Skeletal muscle cell (primary cell): ENCODE data around the gene ANXA11.
"Not testable (repeated sequence)": the region's sequence is repeated elsewhere in the genome, so short reads cannot be mapped to it uniquely, and the experiment has no call there.

ENCODE experiments used
- DNase-seq: peaks from one replicate; pipeline ENCODE4 v3.0.0-alpha.2; 2010; ENCODE audit warnings: low read depth
- H3K4me3 ChIP-seq: 2 replicates; pipeline ENCODE4 v1.5.1; 2011; ENCODE audit warnings: low read depth, mild to moderate bottlenecking, control low read depth, low read length, moderate library complexity

The ANXA11 gene

DNA sequence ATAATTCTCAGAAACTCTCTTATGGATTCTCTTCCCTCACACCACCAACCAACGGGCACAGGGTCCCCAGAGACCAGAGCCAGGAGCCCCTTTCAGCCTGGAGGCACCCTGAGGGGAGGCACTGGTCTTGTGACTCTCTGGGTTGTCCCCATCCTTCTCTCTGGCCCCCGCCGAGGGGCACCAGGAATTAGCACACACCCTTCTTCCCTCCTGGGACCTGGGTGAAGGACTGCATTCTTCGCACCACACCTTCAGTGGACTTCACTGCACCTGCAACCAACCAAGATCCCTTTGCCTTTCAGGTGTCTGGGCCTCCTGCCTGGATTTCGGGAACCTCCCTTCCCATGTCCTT, 50.7 kb downstream of the ANXA11 start:
- DNase-seq, result no peak
- no peak overlapping the region for H3K4me3 ChIP-seq

GRCh38 chr10:80153460-80153859, 51.9 kb downstream of the ANXA11 start:
- no peak for DNase-seq
- no peak overlapping the region for H3K4me3 ChIP-seq

- no peak overlapping the region for H3K4me3 ChIP-seq
- DNase-seq, result no peak
Measured at GRCh38 chr10:80152820-80153219, 52.5 kb downstream of the ANXA11 start.

- DNase-seq, result no peak
- no peak overlapping the region for H3K4me3 ChIP-seq
Measured at GRCh38 chr10:80150172-80150571, 55.2 kb downstream of the ANXA11 start.

- no peak overlapping the region for H3K4me3 ChIP-seq
- no peak for DNase-seq
Measured at GRCh38 chr10:80149123-80149522, 56.2 kb downstream of the ANXA11 start.

GRCh38 chr10:80148166-80148805, 57.1 kb downstream of the ANXA11 start:
- no peak for DNase-seq

DNA sequence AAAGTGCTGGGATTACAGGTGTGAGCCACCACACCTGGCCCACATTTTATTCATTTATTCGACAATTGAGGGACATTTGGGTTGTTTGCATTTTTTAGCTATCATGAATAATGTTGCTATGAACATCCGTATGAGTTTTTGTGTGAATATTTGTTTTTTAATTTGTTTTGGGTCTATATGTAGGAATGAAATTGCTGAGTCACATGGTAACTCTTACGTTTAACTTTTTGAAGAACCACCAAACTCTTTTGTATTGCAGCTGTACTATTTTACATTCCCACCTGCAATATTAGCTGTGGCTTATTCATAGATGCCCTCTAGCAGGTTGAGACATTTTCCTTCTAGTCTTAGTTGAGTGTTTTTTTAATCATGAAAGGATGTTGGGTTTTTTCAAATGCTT, 58.4 kb downstream of the ANXA11 start:
- H3K4me3 ChIP-seq, result no peak overlapping the region
- no peak for DNase-seq

More at GRCh38 chr10:80148166-80148805, 57.1 kb downstream of the ANXA11 start:
- H3K4me3 ChIP-seq, result no peak overlapping the region

- DNase-seq, H3K4me3 ChIP-seq: not testable (repeated sequence)
Measured at GRCh38 chr10:80145406-80146308, 59.7 kb downstream of the ANXA11 start.

- DNase-seq, result no peak
- no peak overlapping the region for H3K4me3 ChIP-seq
Measured at GRCh38 chr10:80144696-80145131, 60.6 kb downstream of the ANXA11 start.

DNA sequence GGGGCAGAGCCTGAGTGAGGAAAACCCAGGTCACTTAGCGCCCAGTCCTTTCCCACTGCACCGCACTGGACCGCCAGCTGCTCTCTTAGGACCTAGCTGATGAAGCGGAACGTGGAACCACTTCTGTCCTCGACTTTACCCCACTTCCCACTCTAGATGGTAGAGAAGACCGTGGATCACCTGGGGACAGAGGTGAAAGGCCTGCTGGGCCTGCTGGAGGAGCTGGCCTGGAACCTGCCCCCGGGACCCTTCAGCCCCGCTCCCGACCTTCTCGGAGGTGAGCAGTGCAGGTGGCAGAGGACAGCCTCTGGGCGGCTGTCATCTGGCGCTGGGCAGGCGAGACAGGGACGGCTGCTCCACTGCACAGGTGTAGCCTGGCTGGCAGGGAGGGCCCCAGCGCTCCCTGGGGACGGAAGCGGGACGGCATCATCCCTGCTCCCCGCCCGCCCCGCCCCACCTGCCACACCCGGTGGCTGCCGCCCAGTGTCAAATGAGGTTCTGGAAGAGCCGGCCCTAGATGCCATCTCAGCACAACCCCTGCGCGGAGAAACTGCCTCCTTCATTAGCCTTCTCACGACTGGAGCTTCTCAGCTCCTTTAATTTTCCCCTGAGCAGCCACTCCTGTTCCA, 61.2 kb downstream of the ANXA11 start:
- DNase-seq, result no peak
- no peak overlapping the region for H3K4me3 ChIP-seq

- no peak for DNase-seq
- no peak overlapping the region for H3K4me3 ChIP-seq
Measured at GRCh38 chr10:80141696-80142460, 63.5 kb downstream of the ANXA11 start.

DNA sequence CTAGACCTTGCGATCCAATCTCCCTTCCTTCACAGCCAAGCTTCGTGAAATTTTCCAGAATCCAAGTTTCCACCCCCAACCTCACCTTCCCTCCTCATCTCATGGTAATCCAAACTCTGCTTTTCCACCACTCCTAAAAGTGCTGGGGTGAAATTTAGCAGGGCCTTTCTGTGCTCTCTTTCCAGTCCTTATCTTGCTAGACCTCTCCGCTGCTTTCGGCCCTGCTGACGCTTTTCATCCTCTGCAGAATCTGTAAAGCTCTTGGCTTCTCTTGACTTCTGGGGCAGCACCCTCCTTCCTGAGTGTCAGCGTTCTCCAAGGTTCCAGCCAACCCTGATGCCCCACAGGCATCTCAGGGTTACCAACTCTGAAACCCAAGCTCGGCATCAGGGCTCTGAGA, 65.1 kb downstream of the ANXA11 start:
- H3K4me3 ChIP-seq, result no peak overlapping the region
- no peak for DNase-seq

DNA sequence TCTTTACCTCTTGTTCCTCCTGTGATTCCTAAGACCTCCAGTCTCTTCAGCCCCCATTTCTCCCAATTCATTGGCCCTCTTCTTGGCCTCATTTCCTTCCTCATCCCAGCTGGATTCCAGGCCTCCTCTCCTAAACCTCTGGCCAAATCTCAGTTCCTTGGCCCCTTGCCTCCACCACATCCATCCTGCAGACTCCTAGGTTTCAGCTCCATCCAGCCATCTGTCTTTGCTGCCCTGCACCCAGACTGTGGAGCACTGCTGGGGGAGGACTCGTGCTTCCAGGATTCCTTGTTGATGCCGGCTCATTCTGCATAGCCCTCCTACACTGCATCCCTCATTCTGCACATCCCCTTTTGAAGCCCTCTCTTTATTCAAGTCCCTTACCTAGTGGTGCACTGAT, 66.1 kb downstream of the ANXA11 start:
- no peak overlapping the region for H3K4me3 ChIP-seq
- no peak for DNase-seq

DNA sequence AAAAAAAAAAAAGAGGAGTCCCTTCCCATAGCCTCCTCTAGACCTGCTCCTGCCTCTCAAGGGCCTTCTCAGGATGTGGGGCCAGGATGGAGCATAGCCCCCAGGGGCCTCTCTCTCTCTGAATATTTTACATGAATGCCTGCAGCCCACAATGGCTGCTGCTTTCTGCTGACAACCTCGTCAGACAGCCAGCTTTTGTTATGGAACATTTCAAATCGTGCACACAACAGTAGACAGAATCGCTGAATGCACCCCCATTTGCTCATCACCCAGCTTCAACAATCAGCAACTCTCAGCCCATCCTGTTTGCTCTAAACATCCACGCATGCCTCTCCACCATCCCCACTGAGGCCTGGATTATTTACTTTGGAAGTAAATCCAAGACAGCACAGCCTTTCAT, 67.4 kb downstream of the ANXA11 start:
- DNase-seq, result no peak

DNA sequence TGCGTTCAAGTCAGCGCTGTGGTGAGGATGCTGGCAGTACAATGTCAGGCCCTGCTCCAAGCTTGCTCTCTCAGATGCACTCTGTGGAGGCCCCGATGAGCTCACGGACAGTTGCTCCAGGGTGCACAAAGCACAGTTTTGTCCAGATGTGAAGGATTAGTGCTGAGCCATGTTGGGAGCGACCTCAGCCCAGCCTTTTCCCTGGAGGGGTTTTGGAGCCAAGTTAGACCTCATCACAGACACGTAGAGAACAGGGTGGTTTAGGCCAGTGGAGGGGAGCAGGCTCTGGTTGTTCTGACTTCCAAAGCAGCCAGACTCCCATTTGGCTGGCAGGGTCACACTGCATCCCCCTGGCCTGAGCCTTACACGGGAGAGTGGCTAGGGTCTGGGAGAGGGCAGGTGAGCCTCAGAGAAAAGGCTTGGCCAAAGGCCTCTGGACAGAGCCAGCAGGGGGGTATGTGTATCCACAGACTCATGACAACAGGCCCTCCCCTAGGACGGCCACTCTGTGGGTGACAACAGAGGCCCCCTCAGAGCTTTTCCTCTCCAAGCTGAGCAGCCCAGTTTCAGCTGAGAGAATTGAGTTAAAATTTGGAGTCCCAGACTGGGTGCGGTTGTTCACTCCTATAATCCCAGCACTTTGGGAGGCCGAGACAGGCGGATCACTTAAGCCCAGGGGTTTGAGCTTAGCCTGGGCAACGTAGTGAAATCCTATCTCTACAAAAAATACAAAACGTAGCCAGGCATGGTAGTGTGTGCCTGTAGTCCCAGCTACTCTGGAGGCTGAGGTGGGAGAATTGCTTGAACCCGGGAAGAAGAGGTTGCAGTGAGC, 68.1 kb downstream of the ANXA11 start:
- no peak overlapping the region for H3K4me3 ChIP-seq
- DNase-seq, result peak; percentile 88

More for the DNA sequence above, 67.4 kb downstream of the ANXA11 start:
- H3K4me3 ChIP-seq, result no peak overlapping the region

DNA sequence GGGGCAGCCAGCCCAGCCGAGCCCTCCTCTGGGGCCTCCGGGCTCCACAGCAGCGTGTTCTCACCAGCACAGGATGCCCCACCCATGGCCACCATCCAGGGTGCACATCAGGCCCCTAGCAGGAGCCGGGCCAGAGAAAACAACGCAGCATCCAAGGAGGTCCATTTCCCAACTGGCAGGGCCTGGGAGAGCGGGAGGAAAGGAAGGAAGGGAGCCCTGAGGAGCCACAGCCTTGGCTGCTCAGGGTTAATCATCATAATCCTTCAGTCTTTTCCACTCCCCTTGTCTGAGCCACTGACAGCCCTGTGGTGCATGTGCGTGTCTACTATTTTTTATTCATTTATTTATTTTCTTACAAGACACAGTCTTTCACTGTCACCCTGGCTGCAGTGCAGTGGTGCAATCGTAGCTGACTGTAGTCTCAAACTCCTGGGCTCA, 69.2 kb downstream of the ANXA11 start:
- peak; percentile 97 for DNase-seq
- no peak overlapping the region for H3K4me3 ChIP-seq

GRCh38 chr10:80133687-80134086, 71.7 kb downstream of the ANXA11 start:
- H3K4me3 ChIP-seq, result peak overlapping the region; percentile 53
- DNase-seq, result not testable (repeated sequence)

DNA sequence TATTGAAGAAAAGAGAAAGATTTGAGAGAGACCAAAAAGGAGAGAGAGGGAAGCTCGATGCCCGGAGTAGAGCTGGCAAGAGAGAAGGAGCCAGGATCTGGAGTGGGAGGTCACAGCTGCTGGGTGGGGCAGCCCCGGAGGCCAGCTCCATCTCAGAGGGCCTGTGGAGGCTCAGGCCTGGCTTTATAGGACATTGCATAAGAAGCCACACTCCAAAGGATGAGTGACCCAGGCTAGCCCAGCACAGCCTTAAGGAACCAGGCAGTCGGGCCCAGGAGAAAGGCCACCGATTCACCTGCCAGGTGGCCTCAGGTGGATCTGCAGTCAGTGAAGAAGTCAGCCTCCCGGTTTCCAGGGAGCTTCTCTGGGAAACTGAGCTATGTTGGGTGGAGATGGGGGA, 72.1 kb downstream of the ANXA11 start:
- no peak for DNase-seq
- H3K4me3 ChIP-seq, result peak overlapping the region; percentile 53
